Measurements from ENCODE around the gene IL17C. TPM values are rescaled to one million over a fixed set of nuclear protein-coding genes. Genes with fewer than 3 reads are reported as not detected.
"Not testable (repeated sequence)": the region's sequence is repeated elsewhere in the genome, so short reads cannot be mapped to it uniquely, and the experiment has no call there.

The IL17C gene
- total RNA-seq, 1 donor from 2014 or later, result not detected

GRCh38 chr16:88653101-88653500, 14.7 kb downstream of the IL17C start:
- ATAC-seq (no peak), DNase-seq (ENCODE audit: low spot score) (no peak)
- intact Hi-C loops (cut with DNase I), result no loop called here

DNA sequence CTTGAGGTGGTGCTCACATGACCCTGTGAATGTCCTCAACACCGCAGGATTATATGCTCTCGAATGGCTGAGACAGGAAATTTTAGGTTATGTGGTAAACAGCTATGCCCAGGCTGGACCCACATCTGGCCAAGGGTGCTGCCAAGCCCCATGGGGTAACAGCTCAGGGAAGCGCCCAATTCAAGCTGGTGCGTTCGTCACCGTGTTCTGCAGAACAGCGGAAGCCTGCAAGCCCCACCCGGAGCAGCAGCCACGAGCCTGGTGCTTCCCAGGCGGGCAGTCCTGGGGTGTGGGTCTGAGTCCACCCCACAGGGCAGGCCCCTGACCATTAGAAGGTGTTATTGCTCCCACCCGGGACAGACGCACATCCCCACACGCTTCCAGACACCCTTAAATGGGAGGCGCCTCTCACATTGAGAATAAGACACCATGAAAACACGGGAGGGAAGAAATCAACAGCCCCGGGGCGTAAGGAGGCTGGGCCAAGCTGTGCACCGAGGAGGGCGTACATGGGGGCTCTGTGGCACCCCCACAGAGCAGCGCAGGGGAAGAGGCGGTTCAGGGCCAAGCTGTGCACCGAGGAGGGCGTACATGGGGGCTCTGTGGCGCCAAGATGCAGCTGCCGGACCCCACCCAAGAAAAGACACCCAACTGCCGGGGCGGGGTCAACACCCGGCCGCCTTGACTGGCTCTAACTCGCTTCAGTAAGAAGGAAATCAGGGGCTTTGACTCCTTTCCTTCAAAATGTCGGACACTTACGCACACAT, 15.4 kb downstream of the IL17C start:
- DNase-seq (ENCODE audit: low spot score) (no peak), ATAC-seq (no peak)
- intact Hi-C loops (cut with DNase I), result no loop called here

DNA sequence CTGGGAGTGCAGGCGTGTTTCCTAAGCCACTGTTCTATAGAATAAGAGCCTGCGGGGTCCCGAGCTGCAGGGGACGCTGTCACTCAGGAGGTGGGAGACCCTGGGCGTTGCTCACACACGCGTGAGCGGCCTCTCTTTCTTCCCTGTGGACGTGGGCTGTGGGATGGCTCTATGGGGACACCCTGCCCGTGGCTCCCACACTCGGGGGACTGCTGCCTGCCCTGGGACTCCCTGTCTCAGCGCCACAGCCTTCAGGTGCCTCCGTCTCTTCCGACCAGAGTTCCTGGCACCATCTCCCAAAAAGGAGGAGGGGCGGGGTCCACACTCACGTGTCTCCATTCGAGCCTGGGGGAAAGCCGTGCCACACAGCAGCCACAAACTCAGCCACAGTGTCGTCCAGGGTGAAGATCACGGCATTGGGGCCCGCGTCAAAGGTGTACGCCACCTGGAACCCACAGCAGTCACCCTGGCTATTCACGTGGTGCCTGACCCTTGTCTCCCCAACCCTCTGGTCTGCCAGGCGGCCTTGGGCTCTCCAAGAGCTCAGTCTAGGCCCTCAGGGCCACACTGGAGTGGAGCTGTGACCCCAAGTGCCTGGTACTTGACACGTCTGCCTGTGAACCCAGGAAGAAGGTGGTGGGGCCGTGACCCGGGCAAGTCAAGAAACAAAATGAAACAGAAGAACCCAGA, 16.1 kb downstream of the IL17C start:
- no peak for DNase-seq (ENCODE audit: low spot score)
- ATAC-seq, result no peak
- intact Hi-C loops (cut with DNase I), result no loop called here

DNA sequence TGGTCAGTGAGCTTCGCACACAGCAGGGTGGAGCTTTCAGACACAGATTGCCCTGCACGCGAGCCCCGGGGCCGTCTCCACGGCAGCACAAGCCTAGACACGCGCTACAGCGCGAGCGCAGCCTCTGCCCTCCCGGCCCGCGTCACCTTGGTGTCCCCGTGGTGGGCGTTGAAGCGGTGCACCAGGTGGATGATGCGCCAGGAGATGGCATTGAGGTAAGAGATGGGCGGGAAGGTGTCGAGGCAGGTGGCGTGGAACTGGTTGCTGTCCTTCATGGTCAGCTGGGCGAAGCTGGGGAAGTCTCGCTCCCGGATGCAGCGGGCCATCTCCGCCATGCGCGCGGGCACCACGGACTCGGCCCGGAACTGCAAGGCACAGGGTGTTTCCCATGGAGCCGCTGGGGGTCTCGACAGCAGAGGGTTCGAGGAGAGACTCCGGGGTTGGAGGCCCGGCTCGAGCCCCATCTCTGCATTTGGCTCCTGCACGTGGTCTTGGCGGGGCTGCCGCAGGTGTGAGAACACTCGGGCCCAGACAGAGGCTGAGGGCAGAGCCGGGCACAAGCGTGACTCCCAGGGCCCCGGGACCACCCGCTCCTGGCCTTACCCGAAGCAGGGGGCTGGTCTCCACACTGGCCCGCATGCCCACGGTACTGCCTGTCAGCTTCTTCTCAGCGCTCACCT, 16.8 kb downstream of the IL17C start:
- no peak for DNase-seq (ENCODE audit: low spot score)
- intact Hi-C loops (cut with DNase I), result no loop called here
- no peak for ATAC-seq

DNA sequence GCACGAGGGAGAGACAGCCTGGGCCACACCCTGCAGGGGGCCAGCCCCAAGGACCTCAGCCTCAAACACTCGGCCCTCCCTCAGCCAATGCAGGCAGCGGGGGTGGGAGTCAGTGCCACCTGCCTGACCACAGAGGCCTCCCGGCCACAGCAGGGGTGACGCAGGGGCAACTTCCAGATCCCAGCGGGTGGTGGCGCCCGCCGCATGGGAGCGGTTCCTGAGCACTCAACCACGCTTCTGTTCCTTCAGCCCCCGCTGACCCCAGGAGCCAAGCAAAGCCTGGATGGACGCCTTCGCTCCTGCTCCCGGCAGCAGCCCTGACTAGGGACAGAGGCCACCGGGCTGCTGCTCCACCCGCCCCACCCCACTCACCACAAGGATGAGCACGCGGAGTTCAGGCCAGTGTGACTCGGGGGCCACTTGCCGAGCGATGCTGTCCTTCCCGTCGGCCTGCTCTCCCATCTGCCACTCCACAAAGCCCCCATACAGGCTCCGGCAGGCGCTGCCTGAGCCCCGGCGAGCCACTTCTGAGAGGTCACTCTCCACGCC, 17.4 kb downstream of the IL17C start:
- intact Hi-C loops (cut with DNase I), result no loop called here
- ATAC-seq, result no peak
- DNase-seq (ENCODE audit: low spot score), result no peak

GRCh38 chr16:88656291-88656980, 18.1 kb downstream of the IL17C start:
- ATAC-seq (no peak), DNase-seq (ENCODE audit: low spot score) (no peak)
- intact Hi-C loops (cut with DNase I), result no loop called here

DNA sequence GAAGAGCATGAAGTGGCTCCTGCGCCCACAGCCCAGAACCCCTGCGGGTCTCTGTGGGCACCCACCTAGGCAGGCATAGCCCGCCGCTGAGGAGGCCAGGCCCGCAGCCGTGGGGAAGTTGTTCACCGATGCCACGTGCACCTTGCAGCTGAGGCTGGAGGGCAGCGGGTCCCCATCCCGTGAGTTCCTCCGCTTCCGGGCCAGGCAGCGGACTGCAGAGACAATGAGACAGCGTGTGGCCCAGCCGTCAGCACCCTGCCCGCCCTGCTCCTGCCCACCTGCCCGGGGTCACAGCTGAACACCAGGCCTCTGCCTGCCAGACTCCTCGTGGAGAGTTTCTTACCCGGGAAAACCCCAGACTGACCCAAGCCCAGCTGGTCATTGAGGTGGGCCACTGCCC, 19.0 kb downstream of the IL17C start:
- intact Hi-C loops (cut with DNase I), result no loop called here
- no peak for ATAC-seq

DNA sequence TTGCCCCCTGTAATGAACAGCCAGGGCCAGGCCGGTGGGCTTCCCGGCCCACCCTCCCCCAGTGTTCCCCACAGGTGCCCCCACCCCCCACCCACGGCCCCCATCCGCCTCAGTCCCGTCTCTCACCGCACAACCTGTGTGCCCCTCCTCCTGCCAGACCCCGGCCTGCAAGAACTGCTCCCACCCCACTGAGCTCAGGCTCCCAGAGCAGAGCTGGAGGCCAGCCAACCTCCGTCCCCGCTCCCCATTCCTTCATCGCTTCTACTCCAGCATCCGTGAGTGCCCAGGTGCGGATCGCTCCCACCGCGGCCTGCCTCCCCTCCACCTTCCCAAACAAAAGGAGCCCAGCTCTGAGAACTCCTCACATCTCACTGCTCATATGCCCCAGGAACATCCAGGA, 20.3 kb downstream of the IL17C start:
- intact Hi-C loops (cut with DNase I), result no loop called here
- DNase-seq (ENCODE audit: low spot score) (no peak), ATAC-seq (no peak)

More for the DNA sequence above, 19.0 kb downstream of the IL17C start:
- DNase-seq (ENCODE audit: low spot score), result no peak

- no peak for ATAC-seq
- intact Hi-C loops (cut with DNase I), result no loop called here
- DNase-seq (ENCODE audit: low spot score), result no peak
Measured at GRCh38 chr16:88659160-88659559, 20.8 kb downstream of the IL17C start.

GRCh38 chr16:88661468-88661867, 23.1 kb downstream of the IL17C start:
- DNase-seq (ENCODE audit: low spot score) (no peak), ATAC-seq (no peak)
- intact Hi-C loops (cut with DNase I), result no loop called here

GRCh38 chr16:88662222-88662842, 24.0 kb downstream of the IL17C start:
- DNase-seq (ENCODE audit: low spot score), result no peak
- ATAC-seq, result no peak
- intact Hi-C loops (cut with DNase I), result no loop called here

- peak; percentile 98 for DNase-seq (ENCODE audit: low spot score)
- intact Hi-C loops (cut with DNase I), result no loop called here
- ATAC-seq, result peak; percentile 100
Measured at GRCh38 chr16:88662843-88663606, 24.7 kb downstream of the IL17C start, which contains the start of gene MVD. TSS of gene MVD (minus strand) at chr16:88663091. CDS start at chr16:88663080, 11 bp downstream.

DNA sequence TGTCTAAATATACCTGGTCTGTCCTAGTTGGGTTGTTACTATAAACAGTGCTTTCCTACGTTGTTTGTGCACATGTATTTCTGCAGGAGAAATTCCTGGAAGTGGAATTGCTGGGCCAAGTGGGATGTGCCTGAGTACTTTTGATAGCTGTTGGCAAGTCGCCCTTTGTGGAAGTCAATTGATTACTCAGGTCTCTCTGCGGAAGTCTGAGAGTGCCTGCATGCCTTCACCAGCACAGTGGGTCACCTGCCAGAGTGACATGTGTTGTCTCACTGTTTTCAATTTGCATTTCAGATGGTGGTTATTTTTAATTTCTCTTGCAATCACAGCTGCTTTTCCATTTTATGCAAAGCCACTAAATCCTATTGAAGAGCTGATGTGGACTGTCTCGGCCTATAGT, 26.8 kb downstream of the IL17C start:
- DNase-seq (ENCODE audit: low spot score) (no peak), ATAC-seq (no peak)
- intact Hi-C loops (cut with DNase I), result no loop called here

DNA sequence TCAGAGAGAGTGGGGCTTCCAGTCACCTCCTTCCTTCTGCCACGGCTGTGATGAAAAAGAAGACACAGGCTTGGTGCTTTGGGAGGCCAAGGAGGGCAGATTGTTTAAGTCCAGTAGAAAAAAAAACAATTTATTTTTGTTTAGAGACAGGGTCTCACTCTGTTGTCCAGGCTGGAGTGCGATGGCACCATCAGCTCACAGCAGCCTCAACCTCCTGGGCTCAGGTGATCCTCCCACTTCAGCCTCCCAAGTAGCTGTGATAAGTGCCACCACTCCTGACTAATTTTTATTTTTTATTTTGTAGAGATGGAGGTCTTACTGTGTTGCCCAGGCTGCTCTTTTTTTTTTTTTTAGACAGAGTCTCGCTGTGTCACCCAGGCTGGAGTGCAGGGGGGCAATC, 27.2 kb downstream of the IL17C start:
- ATAC-seq (no peak), DNase-seq (ENCODE audit: low spot score) (no peak)
- intact Hi-C loops (cut with DNase I), result no loop called here

GRCh38 chr16:88667461-88667860, 29.1 kb downstream of the IL17C start:
- ATAC-seq (no peak), DNase-seq (ENCODE audit: low spot score) (no peak)
- intact Hi-C loops (cut with DNase I), result no loop called here

DNA sequence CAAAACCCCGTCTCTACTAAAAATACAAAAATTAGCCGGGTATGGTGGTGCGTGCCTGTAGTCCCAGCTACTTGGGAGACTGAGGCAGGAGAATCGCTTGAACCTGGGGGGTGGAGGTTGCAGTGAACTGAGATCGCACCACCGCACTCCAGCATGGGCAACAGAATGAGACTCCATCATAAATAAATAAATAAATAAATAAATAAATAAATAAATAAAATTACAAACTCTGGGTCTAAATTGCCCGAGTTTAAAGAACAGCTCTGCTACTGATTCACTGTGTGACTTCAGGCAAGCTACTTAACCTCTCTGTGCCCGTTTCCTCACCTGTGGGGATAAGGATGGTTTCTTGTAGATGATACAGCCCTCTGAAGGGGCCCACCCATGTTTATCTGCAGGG, 31.1 kb downstream of the IL17C start:
- DNase-seq (ENCODE audit: low spot score); intact Hi-C loops (cut with DNase I); ATAC-seq: not testable (repeated sequence)

- intact Hi-C loops (cut with DNase I), result no loop called here
- ATAC-seq (peak; percentile 14), DNase-seq (ENCODE audit: low spot score) (no peak)
Measured at GRCh38 chr16:88669980-88670379, 31.6 kb downstream of the IL17C start.

GRCh38 chr16:88671806-88672205, 33.4 kb downstream of the IL17C start:
- no peak for ATAC-seq
- intact Hi-C loops (cut with DNase I), result no loop called here
- DNase-seq (ENCODE audit: low spot score), result no peak
